Liver (tissue), 9 donors: ENCODE measurements around the gene CDC27. TPM values are rescaled to one million over a fixed set of nuclear protein-coding genes. Genes with fewer than 3 reads are reported as not detected.

ENCODE experiments used
- DNase-seq: peaks from one replicate; pipeline ENCODE4 v3.0.0-alpha.2; 2017; ENCODE audit warnings: low spot score
- H3K27ac ChIP-seq, 2 donors: one replicate each; pipeline ENCODE4 v1.7.0; 2013; ENCODE audit warnings: inconsistent platforms in 2 of 2, low read length in 2 of 2, control low read depth in 1 of 2, low read depth in 1 of 2, mild to moderate bottlenecking in 1 of 2
- H3K27me3 ChIP-seq, 4 donors: one replicate each; pipeline versions ENCODE4 v1.6.1 to v1.7.0; 2013; ENCODE audit warnings: low read length in 3 of 4, inconsistent platforms in 1 of 4, mild to moderate bottlenecking in 1 of 4, moderate library complexity in 1 of 4; ENCODE audit not compliant: control insufficient read depth in 4 of 4, insufficient read depth in 4 of 4
- H3K36me3 ChIP-seq, 4 donors: one replicate each; pipeline versions ENCODE4 v1.6.1 to v1.7.0; 2013; ENCODE audit warnings: low read length in 3 of 4, mild to moderate bottlenecking in 3 of 4, low read depth in 1 of 4, moderate library complexity in 1 of 4; ENCODE audit not compliant: control insufficient read depth in 4 of 4, insufficient read depth in 3 of 4
- H3K4me1 ChIP-seq, 4 donors: one replicate each; pipeline versions ENCODE4 v1.6.1 to v1.7.0; 2013; ENCODE audit warnings: low read length in 3 of 4, mild to moderate bottlenecking in 3 of 4, moderate library complexity in 1 of 4; ENCODE audit not compliant: control insufficient read depth in 4 of 4, insufficient read depth in 4 of 4
- H3K4me3 ChIP-seq, 3 donors: one replicate each; pipeline versions ENCODE4 v1.6.1 to v1.7.0; 2013; ENCODE audit warnings: low read length in 3 of 3, control low read depth in 1 of 3, low read depth in 1 of 3, mild to moderate bottlenecking in 1 of 3
- H3K9ac ChIP-seq, 2 donors: one replicate each; pipeline ENCODE4 v1.7.0; 2013; ENCODE audit warnings: low read length in 2 of 2, mild to moderate bottlenecking in 2 of 2, moderate library complexity in 2 of 2, control low read depth in 1 of 2, low read depth in 1 of 2
- H3K9me3 ChIP-seq, 4 donors: one replicate each; pipeline versions ENCODE4 v1.6.1 to v1.7.0; 2013; ENCODE audit warnings: low read length in 3 of 4; ENCODE audit not compliant: control insufficient read depth in 4 of 4
- CTCF ChIP-seq: fragments of 150-350 bp; IDR thresholded peaks from 2 replicates; pipeline ENCODE4 v1.5.1; 2017; ENCODE audit warnings: improper control_type of control experiment, low read depth, low read length; ENCODE audit not compliant: missing input control
- EGR1 ChIP-seq, 2 donors: IDR thresholded peaks; 2 replicates each; pipeline ENCODE4 v1.6.1; 2016 to 2018; ENCODE audit warnings: antibody characterized with exemption in 2 of 2, low read depth in 2 of 2
- FOXA1 ChIP-seq: IDR thresholded peaks from 2 replicates; pipeline ENCODE4 v1.6.1; 2016; ENCODE audit warnings: antibody characterized with exemption
- FOXA2 ChIP-seq: IDR thresholded peaks from 2 replicates; pipeline ENCODE4 v1.6.1; 2016; ENCODE audit warnings: antibody characterized with exemption
- GABPA ChIP-seq, 2 donors: IDR thresholded peaks in 1 of 2; conservative IDR thresholded peaks in 1 of 2; 2 replicates each; pipeline ENCODE4 v1.6.1; 2016; ENCODE audit warnings: antibody characterized with exemption in 2 of 2, mild to moderate bottlenecking in 1 of 2, moderate library complexity in 1 of 2
- HNF4A ChIP-seq, 2 donors: conservative IDR thresholded peaks; 2 replicates each; pipeline ENCODE4 v1.6.1; 2016; ENCODE audit warnings: antibody characterized with exemption in 2 of 2, mild to moderate bottlenecking in 2 of 2
- HNF4G ChIP-seq: IDR thresholded peaks from 2 replicates; pipeline ENCODE4 v1.6.1; 2016; ENCODE audit warnings: antibody characterized with exemption
- JUND ChIP-seq, 2 donors: IDR thresholded peaks; 2 replicates each; pipeline ENCODE4 v1.6.1; 2016; ENCODE audit warnings: antibody characterized with exemption in 2 of 2
- NR2F2 ChIP-seq: IDR thresholded peaks from 2 replicates; pipeline ENCODE4 v1.6.1; 2016; ENCODE audit warnings: antibody characterized with exemption
- RAD21 ChIP-seq, 2 donors: IDR thresholded peaks; 2 replicates each; pipeline ENCODE4 v1.6.1; 2016; ENCODE audit warnings: antibody characterized with exemption in 2 of 2, mild to moderate bottlenecking in 2 of 2
- RXRA ChIP-seq, 2 donors: IDR thresholded peaks; 2 replicates each; pipeline ENCODE4 v1.6.1; 2017 to 2018; ENCODE audit warnings: antibody characterized with exemption in 2 of 2, mild to moderate bottlenecking in 1 of 2
- SP1 ChIP-seq: IDR thresholded peaks from 2 replicates; pipeline ENCODE4 v1.6.1; 2018; ENCODE audit warnings: antibody characterized with exemption, mild to moderate bottlenecking
- TAF1 ChIP-seq: conservative IDR thresholded peaks from 2 replicates; pipeline ENCODE4 v1.6.1; 2016; ENCODE audit warnings: antibody characterized with exemption, mild to moderate bottlenecking
- YY1 ChIP-seq: IDR thresholded peaks from 2 replicates; pipeline ENCODE4 v1.6.1; 2016; ENCODE audit warnings: antibody characterized with exemption, mild to moderate bottlenecking
- WGBS: extraction: QIAGEN DNeasy Blood & Tissue Kit; methylation state at CpG from one replicate; pipeline ENCODE4 v1.1.7; 2013; 5-methylcytosine and 5-hydroxymethylcytosine counted together
- polyA plus RNA-seq, 2 donors: library from polyadenylated mRNA; stranded (reverse) in 1 of 2; unstranded in 1 of 2; fragments of 200-250 nt in 1 of 2; fragments of >200 nt in 1 of 2; fragmentation: Nextera tagmentation in 1 of 2; extraction: Ambion mirVana in 1 of 2; gene quantifications; one replicate each; pipeline versions ENCODE4 v1.2.1 to v1.2.3, GENCODE V29; 2013 to 2015
- total RNA-seq, 2 donors: library from RNA; depleted of rRNA; stranded (reverse); fragments of >200 nt; gene quantifications; one replicate each; pipeline ENCODE4 v1.2.3, GENCODE V29; 2014
- TF ChIP-seq, protein P1 (sequence below): IDR thresholded peaks from 2 replicates; pipeline ENCODE4 v1.6.1; 2016; ENCODE audit warnings: antibody characterized with exemption
- TF ChIP-seq, protein P2 (sequence below): IDR thresholded peaks from 2 replicates; pipeline ENCODE4 v1.6.1; 2016; ENCODE audit warnings: antibody characterized with exemption
- TF ChIP-seq, protein P3 (sequence below): IDR thresholded peaks from 2 replicates; pipeline ENCODE4 v1.6.1; 2016; ENCODE audit warnings: antibody characterized with exemption
- TF ChIP-seq, protein P4 (sequence below): IDR thresholded peaks from 2 replicates; pipeline ENCODE4 v1.6.1; 2016; ENCODE audit warnings: antibody characterized with exemption, mild to moderate bottlenecking
- donor health status: healthy.
- donor health status: healthy.
- donor health status: healthy.
- donor health status: healthy.
- donor health status: healthy.

The CDC27 gene
- total and polyA plus RNA-seq, 4 donors: 16.8 to 148 (median 27.1) TPM

- WGBS: 98% methylated on average over 5 of the region's 5 CpGs
- Histone ChIP-seq H3K9me3 (no peaks in the 10 kb centered on the region), H3K36me3 (peaks cover 6 to 25% (median 22%) of the 10 kb centered on the region in 4 donors), H3K4me1 (no peaks in the 10 kb centered on the region), H3K9ac (no peak overlapping the region), H3K27me3 (no peaks in the 10 kb centered on the region), H3K27ac (no peak overlapping the region), H3K4me3 (no peak overlapping the region)
- TF ChIP-seq, protein P1, sequence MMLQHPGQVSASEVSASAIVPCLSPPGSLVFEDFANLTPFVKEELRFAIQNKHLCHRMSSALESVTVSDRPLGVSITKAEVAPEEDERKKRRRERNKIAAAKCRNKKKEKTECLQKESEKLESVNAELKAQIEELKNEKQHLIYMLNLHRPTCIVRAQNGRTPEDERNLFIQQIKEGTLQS: no peak
- TF ChIP-seq SP1 (no peak), HNF4A (conservative IDR thresholded peaks at IDR 0.05) (no peak), EGR1 (IDR thresholded peaks at IDR 0.05; ENCODE audit: low read depth in 2 of 2) (no peak), HNF4G (no peak), RAD21 (IDR thresholded peaks at IDR 0.05) (no peak), NR2F2 (no peak), FOXA2 (no peak), YY1 (no peak), GABPA (IDR thresholded peaks at IDR 0.05 in 1 of 2, conservative IDR thresholded peaks at IDR 0.05 in 1 of 2) (no peak), TAF1 (no peak), CTCF (no peak), JUND (IDR thresholded peaks at IDR 0.05) (no peak), FOXA1 (no peak), RXRA (IDR thresholded peaks at IDR 0.05) (no peak)
- TF ChIP-seq, protein P2, sequence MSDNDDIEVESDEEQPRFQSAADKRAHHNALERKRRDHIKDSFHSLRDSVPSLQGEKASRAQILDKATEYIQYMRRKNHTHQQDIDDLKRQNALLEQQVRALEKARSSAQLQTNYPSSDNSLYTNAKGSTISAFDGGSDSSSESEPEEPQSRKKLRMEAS: no peak
- TF ChIP-seq, protein P3, sequence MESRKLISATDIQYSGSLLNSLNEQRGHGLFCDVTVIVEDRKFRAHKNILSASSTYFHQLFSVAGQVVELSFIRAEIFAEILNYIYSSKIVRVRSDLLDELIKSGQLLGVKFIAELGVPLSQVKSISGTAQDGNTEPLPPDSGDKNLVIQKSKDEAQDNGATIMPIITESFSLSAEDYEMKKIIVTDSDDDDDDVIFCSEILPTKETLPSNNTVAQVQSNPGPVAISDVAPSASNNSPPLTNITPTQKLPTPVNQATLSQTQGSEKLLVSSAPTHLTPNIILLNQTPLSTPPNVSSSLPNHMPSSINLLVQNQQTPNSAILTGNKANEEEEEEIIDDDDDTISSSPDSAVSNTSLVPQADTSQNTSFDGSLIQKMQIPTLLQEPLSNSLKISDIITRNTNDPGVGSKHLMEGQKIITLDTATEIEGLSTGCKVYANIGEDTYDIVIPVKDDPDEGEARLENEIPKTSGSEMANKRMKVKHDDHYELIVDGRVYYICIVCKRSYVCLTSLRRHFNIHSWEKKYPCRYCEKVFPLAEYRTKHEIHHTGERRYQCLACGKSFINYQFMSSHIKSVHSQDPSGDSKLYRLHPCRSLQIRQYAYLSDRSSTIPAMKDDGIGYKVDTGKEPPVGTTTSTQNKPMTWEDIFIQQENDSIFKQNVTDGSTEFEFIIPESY: no peak
- TF ChIP-seq, protein P4, sequence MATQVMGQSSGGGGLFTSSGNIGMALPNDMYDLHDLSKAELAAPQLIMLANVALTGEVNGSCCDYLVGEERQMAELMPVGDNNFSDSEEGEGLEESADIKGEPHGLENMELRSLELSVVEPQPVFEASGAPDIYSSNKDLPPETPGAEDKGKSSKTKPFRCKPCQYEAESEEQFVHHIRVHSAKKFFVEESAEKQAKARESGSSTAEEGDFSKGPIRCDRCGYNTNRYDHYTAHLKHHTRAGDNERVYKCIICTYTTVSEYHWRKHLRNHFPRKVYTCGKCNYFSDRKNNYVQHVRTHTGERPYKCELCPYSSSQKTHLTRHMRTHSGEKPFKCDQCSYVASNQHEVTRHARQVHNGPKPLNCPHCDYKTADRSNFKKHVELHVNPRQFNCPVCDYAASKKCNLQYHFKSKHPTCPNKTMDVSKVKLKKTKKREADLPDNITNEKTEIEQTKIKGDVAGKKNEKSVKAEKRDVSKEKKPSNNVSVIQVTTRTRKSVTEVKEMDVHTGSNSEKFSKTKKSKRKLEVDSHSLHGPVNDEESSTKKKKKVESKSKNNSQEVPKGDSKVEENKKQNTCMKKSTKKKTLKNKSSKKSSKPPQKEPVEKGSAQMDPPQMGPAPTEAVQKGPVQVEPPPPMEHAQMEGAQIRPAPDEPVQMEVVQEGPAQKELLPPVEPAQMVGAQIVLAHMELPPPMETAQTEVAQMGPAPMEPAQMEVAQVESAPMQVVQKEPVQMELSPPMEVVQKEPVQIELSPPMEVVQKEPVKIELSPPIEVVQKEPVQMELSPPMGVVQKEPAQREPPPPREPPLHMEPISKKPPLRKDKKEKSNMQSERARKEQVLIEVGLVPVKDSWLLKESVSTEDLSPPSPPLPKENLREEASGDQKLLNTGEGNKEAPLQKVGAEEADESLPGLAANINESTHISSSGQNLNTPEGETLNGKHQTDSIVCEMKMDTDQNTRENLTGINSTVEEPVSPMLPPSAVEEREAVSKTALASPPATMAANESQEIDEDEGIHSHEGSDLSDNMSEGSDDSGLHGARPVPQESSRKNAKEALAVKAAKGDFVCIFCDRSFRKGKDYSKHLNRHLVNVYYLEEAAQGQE: no peak
- DNase-seq: no peak
These were observed 68.5 kb downstream of the CDC27 start for GRCh38 chr17:47120521-47121095.
